AG04450 (cell line): ENCODE measurements around the gene MKS1. TPM values are rescaled to one million over a fixed set of nuclear protein-coding genes. Genes with fewer than 3 reads are reported as not detected.

Source experiments
- CTCF ChIA-PET: fragments of 300-600, 350-600 bp; formaldehyde crosslinking; extraction: SDS; loops from one replicate; lab custom pipeline; 2022; ENCODE audit warnings: antibody characterized with exemption, inconsistent platforms; lab: Charles Lee
- POLR2A ChIA-PET: fragments of 350-600 bp; formaldehyde crosslinking; extraction: SDS; loops from one replicate; lab custom pipeline; 2021; ENCODE audit warnings: antibody characterized with exemption, inconsistent platforms; lab: Yijun Ruan, JAX
- DNase-seq: peaks from one replicate; pipeline ENCODE4 v3.0.0-alpha.2; 2011; ENCODE audit warnings: low read depth, low spot score
- H3K27ac ChIP-seq: one replicate; pipeline ENCODE4 v1.5.1; 2012; ENCODE audit warnings: low read depth, low read length, control low read depth
- H3K27me3 ChIP-seq: one replicate; pipeline ENCODE4 v1.6.0; 2012; ENCODE audit warnings: low read length; ENCODE audit not compliant: control insufficient read depth, insufficient read depth
- H3K4me3 ChIP-seq: 2 replicates; pipeline ENCODE4 v1.5.1; 2011; ENCODE audit warnings: mild to moderate bottlenecking, low read depth, low read length, control low read depth
- H3K9me3 ChIP-seq: 2 replicates; pipeline ENCODE4 v1.5.1; 2012; ENCODE audit warnings: low read length; ENCODE audit not compliant: control insufficient read depth, insufficient read depth
- polyA plus RNA-seq: library from polyadenylated mRNA; depleted of rRNA; stranded (reverse); fragments of >200 nt; gene quantifications from 2 replicates; pipeline ENCODE4 v1.2.3, GENCODE V29; 2011
- TF ChIP-seq, protein P1 (sequence below): IDR thresholded peaks from 2 replicates; pipeline ENCODE4 v1.5.1; 2011; ENCODE audit warnings: low read depth, low read length, control low read depth, inconsistent platforms

Gene MKS1
- polyA plus RNA-seq, 1 experiment = 14.4 TPM

DNA sequence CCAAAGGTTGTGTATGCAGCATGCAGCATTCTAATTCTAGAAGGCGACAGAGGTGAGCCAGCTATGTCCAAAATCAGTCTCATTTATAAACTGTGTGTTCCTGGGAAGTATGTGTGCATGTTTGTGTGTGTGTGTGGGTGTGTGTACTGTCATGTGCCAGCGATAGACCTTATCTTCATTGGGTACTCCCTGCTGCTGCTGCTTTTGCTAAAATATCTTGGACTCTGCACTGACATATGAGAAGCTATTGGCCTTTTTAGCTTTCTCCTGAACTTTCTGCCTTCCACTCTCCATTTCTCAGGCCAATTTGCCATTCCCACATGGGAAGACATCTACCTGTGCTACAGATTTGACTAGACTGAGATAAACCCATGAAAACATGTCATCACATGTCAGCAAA lies 17.3 kb upstream of the MKS1 start:
- H3K4me3 ChIP-seq = no peak overlapping the region
- ChIA-PET POLR2A (no interaction called here), CTCF (interaction anchor here (4.4 kb wide), 1 partner anchor 13 kb away, joined by 28 read pairs; no protein-coding TSS in a partner anchor)

DNA sequence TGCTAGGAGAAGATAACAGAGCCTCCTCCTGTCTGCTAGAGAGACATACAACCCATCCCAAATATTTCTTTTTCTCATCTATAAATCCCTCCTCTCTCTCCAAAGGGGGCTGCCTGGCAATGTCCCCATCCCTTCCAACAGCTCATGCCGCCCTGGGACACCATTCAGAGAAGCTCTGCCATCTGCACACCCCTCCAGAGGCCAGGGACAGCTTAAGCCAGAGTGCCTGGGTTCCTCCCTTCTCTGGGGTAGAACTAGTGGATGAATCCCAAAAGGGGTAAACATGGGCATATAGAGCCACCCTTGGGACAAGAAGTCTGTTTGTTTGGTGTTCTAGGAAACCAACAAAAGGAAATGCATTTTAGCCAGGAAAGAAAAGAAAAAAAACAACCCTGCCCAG lies 16.8 kb upstream of the MKS1 start:
- CTCF ChIA-PET = interaction anchor here (4.4 kb wide), 1 partner anchor 14 kb away, joined by 28 read pairs; no protein-coding TSS in a partner anchor

More for the DNA sequence above, 17.3 kb upstream of the MKS1 start:
- Histone ChIP-seq H3K9me3 (no peaks in the 10 kb centered on the region), H3K27me3 (peaks cover 29% of the 10 kb centered on the region), H3K27ac (no peak overlapping the region)
- no peak for DNase-seq
- TF ChIP-seq, protein P1, sequence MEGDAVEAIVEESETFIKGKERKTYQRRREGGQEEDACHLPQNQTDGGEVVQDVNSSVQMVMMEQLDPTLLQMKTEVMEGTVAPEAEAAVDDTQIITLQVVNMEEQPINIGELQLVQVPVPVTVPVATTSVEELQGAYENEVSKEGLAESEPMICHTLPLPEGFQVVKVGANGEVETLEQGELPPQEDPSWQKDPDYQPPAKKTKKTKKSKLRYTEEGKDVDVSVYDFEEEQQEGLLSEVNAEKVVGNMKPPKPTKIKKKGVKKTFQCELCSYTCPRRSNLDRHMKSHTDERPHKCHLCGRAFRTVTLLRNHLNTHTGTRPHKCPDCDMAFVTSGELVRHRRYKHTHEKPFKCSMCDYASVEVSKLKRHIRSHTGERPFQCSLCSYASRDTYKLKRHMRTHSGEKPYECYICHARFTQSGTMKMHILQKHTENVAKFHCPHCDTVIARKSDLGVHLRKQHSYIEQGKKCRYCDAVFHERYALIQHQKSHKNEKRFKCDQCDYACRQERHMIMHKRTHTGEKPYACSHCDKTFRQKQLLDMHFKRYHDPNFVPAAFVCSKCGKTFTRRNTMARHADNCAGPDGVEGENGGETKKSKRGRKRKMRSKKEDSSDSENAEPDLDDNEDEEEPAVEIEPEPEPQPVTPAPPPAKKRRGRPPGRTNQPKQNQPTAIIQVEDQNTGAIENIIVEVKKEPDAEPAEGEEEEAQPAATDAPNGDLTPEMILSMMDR = no peak

DNA sequence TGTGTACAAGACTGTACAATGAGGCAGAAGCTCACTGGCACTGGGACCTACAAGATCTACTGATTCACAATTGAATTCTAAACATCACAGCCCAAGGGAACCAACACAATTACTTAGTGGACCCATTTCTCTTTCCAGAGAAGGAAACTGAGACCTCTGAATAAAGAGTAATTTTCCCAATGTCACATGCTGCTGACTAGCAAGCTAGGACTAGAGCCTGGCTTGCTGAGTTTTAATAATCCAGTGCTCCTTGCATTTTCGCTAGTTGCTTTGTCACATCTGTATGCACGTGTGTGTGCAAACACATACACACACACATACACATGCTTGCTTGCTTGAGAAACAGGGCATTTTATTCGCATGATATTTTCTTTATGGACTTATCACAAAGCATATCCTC lies 15.5 kb upstream of the MKS1 start:
- DNase-seq = no peak
- Histone ChIP-seq H3K27me3 (peaks cover 16% of the 10 kb centered on the region), H3K27ac (no peak overlapping the region), H3K4me3 (no peak overlapping the region), H3K9me3 (no peaks in the 10 kb centered on the region)
- ChIA-PET POLR2A (no interaction called here), CTCF (no interaction called here)
- TF ChIP-seq, protein P1 = no peak

More for the DNA sequence above, 16.8 kb upstream of the MKS1 start:
- no peak for DNase-seq
- no peaks in the 10 kb centered on the region for H3K9me3 ChIP-seq
- no peak overlapping the region for H3K27ac ChIP-seq
- H3K4me3 ChIP-seq = no peak overlapping the region
- TF ChIP-seq, protein P1 = no peak
- POLR2A ChIA-PET = no interaction called here
- H3K27me3 ChIP-seq = peaks cover 24% of the 10 kb centered on the region

DNA sequence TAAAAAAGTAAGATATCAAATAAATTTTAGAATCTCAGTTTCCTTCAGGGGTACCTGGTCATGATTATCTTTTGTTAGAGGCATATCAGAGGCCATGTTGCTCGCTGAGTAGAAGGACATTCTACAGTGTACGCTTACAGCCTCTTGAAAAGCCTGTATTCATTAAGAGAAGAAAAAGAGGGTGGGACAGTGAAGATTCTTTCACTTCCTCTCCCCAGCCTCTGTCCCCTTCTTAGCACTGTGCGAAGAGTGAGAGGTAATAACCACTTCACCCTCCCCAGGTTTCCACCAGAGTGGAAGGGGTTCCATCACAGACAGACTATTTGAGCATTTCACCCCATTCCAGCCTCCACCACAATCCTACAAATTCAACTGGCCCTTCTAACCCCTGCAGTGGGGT lies 14.5 kb upstream of the MKS1 start:
- peaks cover 15% of the 10 kb centered on the region for H3K27me3 ChIP-seq
- CTCF ChIA-PET = no interaction called here
- DNase-seq = no peak
- H3K4me3 ChIP-seq = no peak overlapping the region
- POLR2A ChIA-PET = no interaction called here
- no peaks in the 10 kb centered on the region for H3K9me3 ChIP-seq
- no peak overlapping the region for H3K27ac ChIP-seq
- TF ChIP-seq, protein P1 = no peak

DNA sequence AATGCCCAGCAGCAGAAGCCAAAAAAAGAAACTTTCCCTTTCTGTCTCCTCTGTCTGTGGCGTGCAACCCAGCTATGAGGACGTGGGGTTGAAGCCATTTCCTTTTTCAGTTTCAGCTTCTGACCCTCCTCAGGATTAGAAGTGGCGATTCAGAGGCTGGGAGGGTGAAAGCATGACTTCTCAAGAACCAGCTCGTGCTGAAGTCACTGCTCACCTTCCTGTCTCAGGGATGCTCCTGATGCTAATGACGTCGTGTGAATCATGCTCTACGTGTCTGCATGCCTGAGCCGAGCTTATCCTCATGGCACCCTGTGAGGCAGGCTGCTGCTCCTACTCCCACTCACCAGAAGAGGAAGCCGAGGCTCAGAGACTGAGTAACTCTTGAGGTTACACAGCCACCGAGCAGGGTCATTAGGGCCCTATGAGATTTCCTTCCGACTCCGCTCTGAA lies 13.7 kb upstream of the MKS1 start:
- TF ChIP-seq, protein P1 = no peak
- H3K27me3 ChIP-seq = peaks cover 20% of the 10 kb centered on the region
- peak; percentile 27 for DNase-seq
- ChIA-PET CTCF (interaction anchor here (1.1 to 1.3 kb wide), 2 partner anchors 14 to 17 kb away, joined by 3 to 8 read pairs; partner anchors contain the start of gene MKS1), POLR2A (no interaction called here)
- H3K27ac ChIP-seq = no peak overlapping the region
- H3K9me3 ChIP-seq = no peaks in the 10 kb centered on the region
- H3K4me3 ChIP-seq = no peak overlapping the region
